Measurements from ENCODE around the gene SLC22A3.
"Not testable (repeated sequence)": the region's sequence is repeated elsewhere in the genome, so short reads cannot be mapped to it uniquely, and the experiment has no call there.

Gene SLC22A3

DNA sequence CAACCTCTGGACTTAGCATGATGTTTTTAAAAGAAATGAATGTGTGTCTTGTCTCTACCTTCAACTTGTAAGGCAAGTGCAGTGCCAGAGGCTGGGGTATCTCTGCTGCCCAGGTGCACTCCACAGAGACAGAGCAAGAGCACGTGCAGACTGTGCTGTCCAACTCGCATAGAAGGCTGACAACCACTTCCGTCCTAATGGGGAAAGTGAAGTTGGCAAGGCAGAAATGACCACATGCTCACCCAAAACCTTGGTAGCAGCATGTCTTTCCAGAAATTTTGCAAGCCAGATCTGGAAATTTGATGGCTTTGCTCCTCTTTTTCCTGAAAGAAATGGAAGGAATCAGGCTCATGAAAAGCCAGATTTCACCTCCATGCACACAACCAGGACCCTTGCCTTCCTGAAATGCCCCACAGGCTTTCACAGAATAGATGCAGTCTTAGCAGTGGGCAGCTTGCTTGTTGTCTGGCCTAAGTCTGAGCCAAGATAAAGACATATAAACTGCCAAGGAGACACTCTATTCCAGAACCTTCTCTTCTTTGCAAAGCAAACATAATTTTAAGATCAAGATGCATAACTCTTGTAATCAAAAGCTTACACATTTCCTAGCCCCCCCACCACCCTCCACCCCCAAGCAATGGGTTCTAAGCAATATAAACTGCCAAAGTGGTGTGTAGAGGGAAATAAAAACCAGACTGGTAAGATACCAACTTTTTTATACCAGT lies 26.8 kb downstream of the SLC22A3 start:
- no peak for DNase-seq

DNA sequence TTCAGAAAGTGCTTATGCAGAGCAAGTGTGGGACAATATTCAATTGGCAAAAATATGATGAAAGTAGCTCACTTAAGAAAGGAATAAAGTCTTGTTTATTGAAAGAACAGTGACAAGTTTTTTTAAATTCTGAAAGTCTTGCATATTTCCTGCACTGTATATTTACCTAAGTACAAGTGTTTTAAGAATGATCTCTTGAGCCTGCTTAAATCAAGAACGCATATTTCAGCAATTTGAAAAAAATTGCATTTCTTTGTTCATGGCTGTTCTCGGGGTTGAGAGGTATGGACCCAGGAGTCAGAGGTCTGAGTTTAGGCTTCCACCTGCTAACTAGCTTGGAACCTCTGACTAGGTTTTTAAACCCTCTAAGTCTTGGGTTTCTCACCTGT lies 27.4 kb downstream of the SLC22A3 start:
- DNase-seq, result no peak

GRCh38 chr6:160376445-160376844 lies 28.3 kb downstream of the SLC22A3 start:
- no peak for DNase-seq

DNA sequence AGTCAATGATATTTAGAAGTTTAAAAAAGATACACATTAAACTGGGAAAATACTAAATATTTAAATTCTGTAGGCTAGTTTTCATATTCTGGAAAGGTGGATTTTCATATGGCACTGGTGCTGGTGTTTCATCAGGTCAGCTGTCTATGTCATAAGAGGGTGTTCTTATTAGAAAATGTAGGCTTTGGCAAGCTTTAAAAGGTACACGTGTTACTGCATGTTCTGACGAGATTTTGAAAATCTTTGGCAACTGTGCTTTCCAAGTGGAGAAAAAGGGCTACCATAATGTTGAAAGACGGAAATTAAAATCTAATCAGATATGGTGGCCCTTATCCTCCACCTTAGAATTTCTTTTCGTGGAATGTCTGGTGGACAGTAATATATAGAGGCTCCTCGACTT lies 30.0 kb downstream of the SLC22A3 start:
- DNase-seq, result no peak

DNA sequence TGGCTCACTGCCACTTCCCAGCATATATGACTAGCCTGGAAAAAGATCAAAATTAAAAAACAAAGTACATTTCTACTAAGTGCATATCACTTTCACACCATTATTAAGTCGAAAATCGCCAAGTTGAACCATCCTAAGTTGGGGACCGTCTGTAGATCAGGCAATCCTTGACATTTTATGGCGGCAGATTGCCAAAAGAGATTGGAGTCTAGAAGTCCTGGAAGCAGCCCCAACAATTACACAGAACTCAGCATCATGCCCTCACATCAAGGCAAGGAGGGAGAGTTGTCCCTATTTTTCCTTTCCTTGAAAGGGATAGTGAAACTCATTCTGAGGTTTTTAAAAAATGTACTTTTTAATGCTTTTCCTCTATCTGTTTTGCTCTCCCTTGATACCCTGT lies 30.7 kb downstream of the SLC22A3 start:
- DNase-seq, result no peak

- DNase-seq, result no peak
Measured at GRCh38 chr6:160379466-160379865, 31.3 kb downstream of the SLC22A3 start.

- no peak for DNase-seq
Measured at GRCh38 chr6:160382946-160383345, 34.8 kb downstream of the SLC22A3 start.

DNA sequence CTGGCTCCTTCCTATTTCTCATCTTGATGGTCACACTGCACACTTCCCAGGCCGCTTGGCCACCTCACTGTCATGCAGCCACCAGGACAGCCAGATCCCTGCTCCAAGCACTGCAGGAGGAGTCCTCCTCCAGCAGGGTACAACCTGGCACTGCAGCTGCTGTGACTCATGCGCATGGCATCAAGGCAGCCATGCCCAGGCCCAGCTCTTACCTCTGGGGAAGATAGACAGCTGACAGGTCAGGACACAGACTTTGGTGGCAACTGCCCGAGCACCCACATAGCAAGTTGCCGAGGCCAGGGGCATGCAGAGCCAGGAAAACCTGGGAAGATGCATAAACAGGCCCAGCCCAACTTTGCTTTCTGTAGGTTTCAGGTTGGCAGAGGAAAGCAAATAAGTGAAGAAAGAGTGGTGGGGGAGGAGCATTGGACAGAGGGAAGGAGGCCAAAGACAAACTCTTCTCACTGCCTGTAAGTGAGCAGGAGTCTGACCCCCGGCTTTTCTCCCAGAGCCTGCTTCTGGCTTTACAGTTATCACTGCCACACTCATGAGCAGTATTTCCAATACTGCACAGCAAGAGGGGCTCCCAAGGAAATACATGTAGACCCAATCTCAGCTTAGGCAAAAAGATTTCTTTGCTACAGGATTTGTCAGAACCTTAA lies 38.8 kb downstream of the SLC22A3 start:
- DNase-seq, result no peak

DNA sequence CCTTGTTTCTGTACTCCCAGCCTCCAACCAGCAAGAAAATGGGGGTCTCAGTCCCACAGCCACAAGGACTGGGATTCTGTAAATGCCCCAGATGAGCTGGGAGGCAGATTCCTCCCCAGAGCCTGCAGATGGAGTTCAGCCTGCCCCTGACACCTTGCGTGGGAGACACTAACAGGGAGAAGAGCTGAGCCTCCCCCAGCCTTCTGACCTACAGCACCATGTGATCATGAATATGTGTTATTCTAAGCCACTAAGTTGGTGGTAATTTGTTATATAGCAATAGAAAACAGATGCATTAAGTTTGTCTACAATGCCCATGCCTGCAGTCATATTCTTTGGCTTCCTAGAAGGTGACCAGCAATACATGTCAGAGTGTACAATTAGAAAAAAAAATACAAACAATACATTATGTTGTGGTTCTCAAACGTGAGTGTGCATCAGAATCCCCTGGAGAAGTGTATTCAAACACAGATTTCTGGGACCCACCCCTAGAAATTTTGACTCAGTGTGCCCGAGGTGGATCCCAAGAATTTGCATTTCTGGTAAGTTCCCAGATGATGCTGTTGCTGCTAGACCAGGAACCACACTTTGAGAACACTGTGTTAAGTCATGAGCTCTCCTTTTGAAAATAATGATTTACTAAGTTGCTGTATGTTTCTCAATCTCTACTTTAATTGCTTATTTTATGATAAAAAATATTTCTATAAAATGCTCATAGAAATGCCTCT lies 39.9 kb downstream of the SLC22A3 start:
- DNase-seq, result no peak

DNA sequence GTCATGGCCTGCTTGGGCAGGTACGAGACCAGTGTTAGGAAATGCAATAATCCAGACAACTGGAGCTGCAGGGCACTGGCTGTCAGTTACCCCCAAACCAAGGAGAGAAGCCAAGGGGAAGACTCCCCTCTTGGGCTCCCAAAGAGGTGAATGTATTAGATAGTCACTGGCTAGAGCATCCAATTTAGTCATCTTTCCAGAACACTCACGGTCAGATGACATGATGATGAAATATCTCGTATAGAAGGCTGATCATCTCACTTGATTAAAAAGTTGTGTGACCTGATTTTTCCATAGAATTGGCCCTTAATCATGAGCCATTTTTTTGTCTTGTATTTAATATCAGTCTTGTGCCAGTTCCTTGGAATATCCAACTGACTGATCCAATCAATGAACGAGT lies 40.7 kb downstream of the SLC22A3 start:
- no peak for DNase-seq

DNA sequence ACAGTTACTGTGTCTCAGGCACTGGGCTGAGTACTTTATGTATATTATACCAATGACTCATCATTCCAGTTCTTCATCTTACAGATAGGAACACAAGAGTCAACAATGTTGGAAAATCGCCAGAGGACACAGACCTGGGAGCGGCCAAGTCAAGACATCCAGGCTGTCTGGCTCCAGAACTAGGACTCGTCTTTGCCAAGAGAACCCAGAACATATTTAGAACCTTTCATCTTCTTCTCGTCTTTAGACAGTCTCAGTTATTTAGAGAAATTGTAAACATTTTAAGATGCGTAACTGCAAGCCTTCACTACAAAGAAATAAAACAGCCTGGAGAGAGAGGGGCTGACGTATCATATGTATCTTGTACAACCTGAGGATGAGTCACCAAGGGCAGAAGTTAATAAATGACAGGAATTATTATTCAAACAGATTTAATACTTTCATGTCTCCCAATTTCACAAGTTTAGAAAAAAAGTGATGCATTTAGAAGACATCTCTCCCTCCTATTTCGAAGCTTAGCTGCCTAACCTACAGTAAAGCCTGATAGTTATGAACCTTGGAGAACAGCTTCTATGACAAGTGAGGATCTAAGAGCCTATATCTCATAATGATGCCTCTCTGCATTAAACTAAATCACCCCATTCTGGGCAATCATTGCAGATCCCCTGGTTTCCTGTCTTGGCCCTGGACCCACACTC lies 43.4 kb downstream of the SLC22A3 start:
- no peak for DNase-seq

GRCh38 chr6:160393442-160393841 lies 45.3 kb downstream of the SLC22A3 start:
- DNase-seq, result not testable (repeated sequence)

GRCh38 chr6:160393891-160394653 lies 45.9 kb downstream of the SLC22A3 start:
- DNase-seq, result peak; percentile 18

GRCh38 chr6:160394654-160395035 lies 46.5 kb downstream of the SLC22A3 start:
- DNase-seq, result no peak

GRCh38 chr6:160395187-160395586 lies 47.0 kb downstream of the SLC22A3 start:
- no peak for DNase-seq

GRCh38 chr6:160396292-160396691 lies 48.1 kb downstream of the SLC22A3 start:
- DNase-seq, result no peak

- DNase-seq, result no peak
Measured at GRCh38 chr6:160398674-160399271, 50.6 kb downstream of the SLC22A3 start.

GRCh38 chr6:160400446-160400845 lies 52.3 kb downstream of the SLC22A3 start:
- DNase-seq, result peak; percentile 42

GRCh38 chr6:160408528-160408927 lies 60.4 kb downstream of the SLC22A3 start:
- DNase-seq, result no peak

GRCh38 chr6:160412993-160413392 lies 64.8 kb downstream of the SLC22A3 start:
- DNase-seq, result no peak

DNA sequence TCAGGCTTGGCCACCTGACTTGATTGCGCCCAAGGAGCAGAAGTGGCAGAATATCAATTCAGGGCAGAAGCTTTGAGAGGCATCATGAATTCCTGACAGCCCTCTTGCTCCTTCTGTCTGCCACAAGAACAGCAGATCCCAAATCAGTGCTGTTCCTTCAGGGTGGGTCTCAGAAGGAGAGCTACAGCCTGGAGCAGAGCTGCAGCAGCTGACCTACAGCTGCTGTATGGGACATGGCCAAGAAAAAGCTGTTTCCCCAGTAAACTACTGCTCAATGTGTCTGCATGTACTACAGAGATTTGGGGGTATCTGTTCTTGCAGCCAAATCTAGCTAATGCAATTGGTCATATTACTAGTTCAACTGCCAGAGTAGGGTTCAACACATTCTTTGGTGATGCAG lies 69.0 kb downstream of the SLC22A3 start:
- DNase-seq, result no peak

DNA sequence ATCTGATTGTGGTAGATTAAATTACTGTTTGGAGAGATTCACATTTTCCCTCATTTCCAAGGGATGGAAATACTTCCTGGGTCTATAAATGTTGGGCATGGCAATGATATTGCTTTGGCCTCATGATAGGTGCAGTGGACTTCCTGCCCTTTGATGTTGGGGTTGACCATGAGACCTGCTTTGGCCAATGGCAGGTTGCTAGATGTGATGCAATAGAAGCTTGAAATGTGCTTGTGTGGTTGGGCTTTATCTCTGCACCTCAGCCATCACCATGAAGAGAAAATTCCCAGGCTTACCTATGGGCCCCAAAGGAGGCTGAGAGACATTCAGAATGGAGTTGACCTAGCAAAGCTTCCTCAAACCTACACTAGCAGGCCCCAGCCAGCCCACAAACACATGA lies 69.4 kb downstream of the SLC22A3 start:
- no peak for DNase-seq

Data from OCI-M1 (cell line).